Cerebellar nuclear complex (tissue), 1 donor: ENCODE measurements around the gene SHMT2.
A peak's percentile ranks its signal among the peaks of the same experiment; 100 is the strongest.

ENCODE experiments used
- DNase-seq, 2 experiments: peaks; one replicate each; lab custom pipeline; 2025; lab: John Stamatoyannopoulos, UW

SHMT2 gene

GRCh38 chr12:57239587-57240065, 10.1 kb downstream of the SHMT2 start:
- peak in 1 of 2 experiments; percentile 23 for DNase-seq

- peak in 1 of 2 experiments; percentile 58 for DNase-seq
These were observed 10.8 kb downstream of the SHMT2 start for GRCh38 chr12:57240066-57240921.

GRCh38 chr12:57240926-57241401, 11.5 kb downstream of the SHMT2 start:
- DNase-seq: no peak

GRCh38 chr12:57241402-57242310, 12.1 kb downstream of the SHMT2 start:
- no peak for DNase-seq

DNA sequence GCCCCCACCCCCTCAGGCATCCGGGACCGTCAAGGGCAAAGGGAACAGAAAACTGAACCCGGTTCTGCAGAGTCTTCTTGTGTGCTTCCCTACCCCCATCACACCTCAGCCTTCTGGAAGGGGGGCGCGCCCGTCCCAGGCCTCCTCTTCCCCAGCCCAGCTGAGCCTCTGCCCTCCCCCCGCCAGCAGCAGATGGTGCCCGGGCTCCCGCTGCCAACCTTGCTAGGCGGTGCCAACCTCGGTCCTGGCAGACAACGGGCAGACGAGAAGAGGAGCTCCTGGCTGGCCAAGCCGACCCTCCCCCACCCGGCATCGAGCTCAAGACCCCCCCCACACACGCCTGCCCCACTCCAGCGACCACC, 12.8 kb downstream of the SHMT2 start:
- DNase-seq: peak; percentile 65 to 89

DNA sequence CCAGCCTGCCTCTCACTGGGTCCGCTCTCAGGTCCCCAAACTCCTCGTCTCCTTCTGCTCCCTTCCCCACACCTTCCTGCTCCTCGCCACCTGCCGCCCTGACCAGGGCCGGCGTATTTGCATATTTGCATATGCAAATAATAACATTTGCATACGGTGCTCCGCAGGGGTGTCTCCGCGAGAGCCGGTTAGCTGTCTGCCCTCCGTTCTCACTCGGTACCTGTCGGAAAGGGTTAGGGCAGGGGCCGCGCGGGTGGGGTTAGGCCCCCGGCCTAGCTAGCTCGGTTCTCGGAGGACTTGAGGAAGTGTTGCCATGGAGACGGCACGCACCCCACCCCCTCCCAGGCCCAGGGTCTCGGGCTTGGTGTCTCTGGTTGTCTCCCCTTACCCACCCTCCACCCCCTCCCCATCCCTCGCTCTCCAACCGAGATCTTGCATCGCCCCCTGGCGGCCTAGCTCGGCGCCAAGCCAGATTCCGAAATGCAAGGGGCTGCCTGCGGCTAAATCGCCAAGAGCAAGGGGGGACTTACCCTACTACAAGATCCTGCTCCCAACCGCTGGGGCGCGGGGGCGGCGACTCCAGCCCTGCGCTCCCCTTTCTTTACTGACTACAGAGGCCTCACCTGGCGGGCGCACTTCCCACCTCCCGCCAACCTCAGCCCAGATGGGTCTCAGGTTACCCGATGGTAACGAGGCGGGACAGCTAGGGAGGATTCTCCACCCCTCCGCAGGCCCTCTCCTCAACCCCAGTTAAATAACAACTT, 13.4 kb downstream of the SHMT2 start:
- DNase-seq: peak; percentile 59 to 67

DNA sequence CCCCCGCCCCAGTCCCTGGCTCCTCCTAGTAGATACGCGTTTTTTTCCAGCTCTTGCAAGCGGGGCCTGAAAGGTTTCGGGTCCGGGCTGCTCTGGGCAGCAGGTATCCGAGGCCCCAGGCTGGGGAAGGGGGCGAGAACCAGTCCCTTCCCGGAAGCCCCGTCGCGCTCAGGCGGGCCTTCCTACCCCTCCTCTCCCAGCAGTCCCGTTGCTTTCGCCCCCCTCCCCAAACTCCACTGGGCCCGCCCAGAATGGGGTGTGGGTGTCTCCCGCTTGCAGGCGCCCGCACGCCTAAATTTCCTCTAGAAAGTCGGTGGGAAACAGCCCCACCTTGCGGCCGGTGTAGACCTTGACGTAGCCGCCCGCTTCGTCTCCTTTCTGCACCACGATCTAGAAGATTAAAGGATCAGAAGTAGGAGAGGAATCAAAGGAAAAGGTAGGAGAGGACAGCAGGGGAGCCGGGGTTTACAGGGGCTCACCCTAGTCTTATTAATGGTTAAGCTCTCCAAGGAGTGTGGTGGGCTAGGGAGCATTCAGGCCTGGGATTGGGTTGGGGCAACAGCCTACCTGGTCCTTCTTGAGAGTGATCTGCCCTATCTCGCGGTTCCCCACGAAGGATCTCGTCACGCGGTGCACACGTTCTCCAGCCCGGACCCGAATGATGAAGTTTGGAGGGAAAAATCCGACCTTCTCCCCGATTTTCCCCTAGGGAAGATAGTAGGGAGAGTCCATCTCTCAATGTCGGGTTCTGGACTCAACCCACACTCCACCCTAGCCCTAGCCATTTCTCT, 14.2 kb downstream of the SHMT2 start:
- peak in 1 of 2 experiments; percentile 36 for DNase-seq

DNA sequence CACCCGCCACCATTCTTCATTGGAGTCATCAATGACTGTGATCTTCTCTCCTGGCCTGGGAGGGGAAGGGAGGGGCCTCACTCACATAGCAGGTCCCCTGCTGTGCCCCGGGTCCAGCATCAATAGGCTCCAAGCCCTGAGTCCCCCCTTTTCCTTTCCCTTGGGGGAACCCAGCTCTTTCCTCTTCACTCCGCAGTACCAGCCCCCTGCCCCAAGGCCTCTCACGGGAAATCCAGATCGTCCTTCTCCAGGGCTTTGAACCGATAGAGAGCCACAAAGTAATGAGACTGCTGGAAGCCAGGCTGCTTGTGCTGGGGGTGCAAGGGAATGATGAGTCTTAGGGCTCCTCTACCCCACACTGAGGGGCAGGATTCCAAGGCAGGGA, 14.8 kb downstream of the SHMT2 start:
- no peak for DNase-seq

GRCh38 chr12:57247041-57247440, 17.5 kb downstream of the SHMT2 start:
- no peak for DNase-seq

- DNase-seq: no peak
These were observed 19.6 kb downstream of the SHMT2 start for GRCh38 chr12:57248934-57249742.

GRCh38 chr12:57250541-57250940, 21.0 kb downstream of the SHMT2 start:
- DNase-seq: no peak

DNA sequence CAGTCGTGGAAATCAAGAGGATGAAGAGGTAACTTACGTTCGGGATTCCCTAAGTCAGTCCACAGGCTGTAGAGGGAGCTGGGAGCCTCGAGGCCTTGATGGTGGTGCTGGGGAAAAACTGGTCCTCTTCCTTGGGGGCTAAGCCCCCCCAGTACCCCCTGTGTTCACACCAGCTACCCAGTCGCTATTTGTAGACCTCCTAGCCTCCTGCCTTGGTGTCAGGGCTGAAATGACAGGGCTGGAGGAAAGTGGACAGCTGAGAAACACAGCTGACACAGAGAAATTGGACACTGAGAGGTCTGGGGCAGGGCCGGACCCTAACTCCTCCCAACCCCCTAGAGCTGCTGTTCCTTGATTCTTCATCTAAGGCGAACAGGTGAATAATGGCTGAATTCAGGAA, 21.4 kb downstream of the SHMT2 start, which contains the start of gene STAC3:
Gene STAC3, minus strand, starts transcription at position 232 of the 400 bp plus-strand sequence. CDS start 1,551 bp downstream, outside the sequence.
- DNase-seq: no peak

- no peak for DNase-seq
These were observed 25.2 kb downstream of the SHMT2 start for GRCh38 chr12:57254506-57255280.

- no peak for DNase-seq
These were observed 26.4 kb downstream of the SHMT2 start for GRCh38 chr12:57255916-57256315.

DNA sequence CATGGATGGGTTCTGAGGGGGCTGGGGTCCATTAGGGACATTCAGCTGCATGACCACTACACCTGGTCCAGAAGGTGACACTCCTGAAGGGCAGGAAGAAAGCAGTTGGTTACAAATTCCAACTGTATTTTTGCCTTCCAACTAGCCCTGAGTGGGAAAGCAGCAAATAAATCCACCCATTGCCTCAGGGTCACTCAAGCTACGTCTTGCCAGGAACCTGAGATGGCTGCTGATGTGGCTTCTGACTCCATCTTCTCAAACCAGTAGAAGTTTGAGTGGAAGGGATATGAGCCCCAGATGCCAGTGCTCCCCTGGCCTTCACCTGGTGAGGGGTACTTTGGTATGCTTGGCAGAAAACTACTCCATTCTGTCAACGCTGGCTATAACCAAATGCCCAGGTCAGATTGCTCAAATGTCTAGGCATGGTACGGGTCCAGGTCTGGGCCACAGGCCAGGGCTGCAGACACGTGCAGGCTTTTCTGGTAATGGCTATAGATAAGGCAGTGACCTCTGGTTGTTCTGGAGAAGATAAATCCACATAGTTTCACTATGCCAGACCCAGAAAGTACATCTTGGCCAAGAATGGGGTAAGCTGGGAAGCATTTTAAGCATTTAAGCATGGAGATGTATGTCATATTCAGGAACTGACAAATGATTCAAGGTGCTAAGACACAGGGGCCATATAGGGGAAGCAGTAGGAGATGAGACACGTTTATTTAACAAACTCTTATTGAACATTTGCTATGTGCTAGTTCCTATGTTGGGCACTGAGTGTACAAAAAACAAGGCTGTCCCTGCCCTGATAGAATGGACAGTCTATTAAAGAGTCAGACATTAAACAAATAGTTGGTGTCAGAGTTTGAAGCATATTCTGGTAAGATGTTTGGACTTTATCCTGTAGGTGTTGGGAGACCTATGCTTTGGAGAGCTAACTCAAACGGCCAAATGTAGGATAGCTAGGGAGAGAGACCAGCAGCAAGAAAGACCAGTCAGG, 29.8 kb downstream of the SHMT2 start:
- DNase-seq: no peak

- no peak for DNase-seq
These were observed 30.9 kb downstream of the SHMT2 start for GRCh38 chr12:57260366-57260765.

DNA sequence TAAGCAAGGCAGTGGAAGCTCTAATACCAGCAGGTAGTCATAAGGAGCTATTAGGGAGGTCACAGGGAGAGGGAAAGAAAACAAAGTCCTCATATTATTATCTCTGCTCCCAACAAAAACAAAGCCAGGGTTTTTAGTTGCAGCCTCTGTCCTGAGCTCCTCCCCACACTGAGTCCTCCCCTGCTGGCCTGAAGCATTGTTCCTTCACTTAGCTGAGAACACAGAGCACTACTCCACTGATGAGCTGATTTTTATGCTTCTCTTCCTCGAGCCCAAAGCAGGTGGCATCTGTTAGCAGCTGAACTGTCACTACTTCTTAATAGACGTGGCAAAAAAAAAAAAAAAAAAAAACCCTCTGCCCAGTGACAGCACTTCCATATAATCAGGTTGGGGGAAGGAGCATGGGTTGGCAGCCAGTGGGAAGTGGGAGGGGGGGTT, 31.9 kb downstream of the SHMT2 start:
- DNase-seq: peak; percentile 6 to 60
